ENCODE results near the gene SYNE2.
"Not testable (repeated sequence)": the region's sequence is repeated elsewhere in the genome, so short reads cannot be mapped to it uniquely, and the experiment has no call there.

The SYNE2 gene

DNA sequence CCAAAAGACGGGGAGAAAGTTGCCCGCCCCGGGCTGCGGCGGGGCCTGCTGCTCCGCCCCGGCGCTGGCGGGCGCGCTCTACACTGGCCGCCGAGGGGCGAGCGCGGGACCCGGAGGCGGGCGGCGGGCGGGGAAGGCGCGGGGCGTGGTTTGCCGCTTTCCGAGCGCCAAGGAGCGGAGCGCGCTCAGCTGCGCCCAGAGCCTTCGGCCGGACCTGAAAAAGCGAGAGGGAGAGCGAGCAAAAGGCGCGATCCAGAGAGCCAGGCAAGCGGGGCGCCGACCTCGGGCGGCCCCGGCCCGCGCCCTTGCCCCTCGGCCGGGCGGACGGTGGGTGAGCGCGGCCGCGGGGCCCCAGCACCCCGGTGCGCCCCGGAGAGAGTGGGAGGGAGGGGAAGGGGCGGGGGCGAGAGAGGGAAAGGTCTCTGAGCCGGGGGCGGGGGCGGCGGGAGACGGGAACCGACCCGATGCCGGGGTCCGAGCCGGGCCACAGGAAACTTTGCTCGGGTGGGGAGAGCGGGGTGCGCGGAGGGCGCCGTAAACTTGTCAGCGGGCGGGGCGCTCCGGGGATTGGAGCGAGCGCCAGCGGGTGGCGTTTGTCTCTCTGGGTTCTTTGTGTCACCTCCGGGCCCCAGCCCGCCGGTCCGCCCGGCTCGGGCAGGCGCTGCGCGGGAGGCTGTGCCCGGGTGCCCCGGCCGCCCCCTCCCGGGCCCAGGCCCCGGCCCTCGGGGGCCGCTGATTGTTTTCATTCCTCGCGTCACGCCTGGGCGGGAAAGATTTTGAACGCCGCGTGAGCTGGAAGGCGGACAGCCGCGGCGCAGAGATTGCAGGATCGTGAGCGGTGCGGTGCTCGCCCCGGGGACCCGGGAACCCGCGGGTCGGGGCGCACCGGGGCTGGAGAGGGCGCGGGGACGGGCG is at the start of gene SYNE2:
SYNE2 (plus strand) TSS at position 188 of the 915 bp plus-strand sequence. CDS start 56,145 bp downstream, outside the sequence.
- DNase-seq (ENCODE audit: low read depth): peak; percentile 78

DNA sequence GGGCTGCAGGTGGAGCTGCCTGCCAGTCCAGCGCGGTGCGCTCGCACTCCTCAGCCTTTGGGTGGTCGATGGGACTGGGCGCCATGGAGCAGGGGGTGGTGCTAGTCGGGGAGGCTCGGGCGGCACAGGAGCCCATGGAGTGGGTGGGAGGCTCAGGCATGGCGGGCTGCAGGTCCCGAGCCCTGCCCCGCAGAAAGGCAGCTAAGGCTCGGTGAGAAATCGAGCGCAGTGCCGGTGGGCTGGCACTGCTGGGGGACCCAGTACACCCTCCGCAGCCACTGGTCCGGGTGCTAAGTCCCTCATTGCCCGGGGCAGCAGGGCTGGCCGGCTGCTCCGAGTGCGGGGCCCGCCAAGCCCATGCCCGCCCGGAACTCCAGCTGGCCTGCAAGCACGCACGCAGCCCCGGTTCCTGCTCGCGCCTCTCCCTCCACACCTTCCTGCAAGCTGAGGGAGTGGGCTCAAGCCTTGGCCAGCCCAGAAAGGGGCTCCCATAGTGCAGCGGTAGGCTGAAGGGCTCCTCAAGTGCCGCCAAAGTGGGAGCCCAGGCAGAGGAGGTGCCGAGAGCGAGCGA is 49.5 kb upstream of the SYNE2 start:
- DNase-seq (ENCODE audit: low read depth): not testable (repeated sequence)

DNA sequence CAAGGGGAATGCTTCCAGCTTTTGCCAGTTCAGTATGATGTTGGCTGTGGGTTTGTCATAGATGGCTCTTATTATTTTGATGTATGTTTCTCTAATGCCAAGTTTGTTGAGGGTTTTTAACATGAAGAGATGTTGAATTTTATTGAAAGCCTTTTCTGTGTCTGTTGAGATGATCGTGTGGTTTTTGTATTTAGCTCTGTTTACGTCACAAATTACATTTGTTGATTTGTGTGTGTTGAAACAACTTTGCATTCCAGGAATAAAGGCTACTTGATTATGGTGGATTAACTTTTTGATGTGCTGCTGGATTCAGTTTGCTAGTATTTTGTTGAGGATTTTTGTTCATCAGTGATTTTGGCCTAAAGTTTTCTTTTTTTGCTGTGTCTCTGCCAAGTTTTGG is 46.7 kb upstream of the SYNE2 start:
- not testable (repeated sequence) for DNase-seq (ENCODE audit: low read depth)

DNA sequence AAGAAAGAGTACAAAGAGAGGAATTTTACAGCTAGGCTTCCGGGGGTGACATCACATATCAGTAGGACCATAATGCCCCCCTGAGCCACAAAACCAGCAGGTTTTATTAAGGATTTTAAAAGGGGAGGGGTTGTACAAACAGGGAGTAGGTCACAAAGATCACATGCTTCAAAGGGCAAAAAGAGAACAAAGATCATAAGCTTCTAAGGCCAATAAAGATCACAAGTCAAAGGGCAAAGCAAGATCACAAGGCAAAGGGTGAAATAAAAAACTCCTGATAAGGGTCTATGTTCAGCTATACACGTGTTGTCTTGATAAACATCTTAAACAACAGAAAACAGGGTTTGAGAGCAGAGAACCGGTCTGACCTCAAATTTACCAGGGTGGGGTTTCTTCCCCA is 41.1 kb upstream of the SYNE2 start:
- not testable (repeated sequence) for DNase-seq (ENCODE audit: low read depth)

GRCh38 chr14:63833728-63834127 is 19.1 kb upstream of the SYNE2 start:
- no peak for DNase-seq (ENCODE audit: low read depth)

DNA sequence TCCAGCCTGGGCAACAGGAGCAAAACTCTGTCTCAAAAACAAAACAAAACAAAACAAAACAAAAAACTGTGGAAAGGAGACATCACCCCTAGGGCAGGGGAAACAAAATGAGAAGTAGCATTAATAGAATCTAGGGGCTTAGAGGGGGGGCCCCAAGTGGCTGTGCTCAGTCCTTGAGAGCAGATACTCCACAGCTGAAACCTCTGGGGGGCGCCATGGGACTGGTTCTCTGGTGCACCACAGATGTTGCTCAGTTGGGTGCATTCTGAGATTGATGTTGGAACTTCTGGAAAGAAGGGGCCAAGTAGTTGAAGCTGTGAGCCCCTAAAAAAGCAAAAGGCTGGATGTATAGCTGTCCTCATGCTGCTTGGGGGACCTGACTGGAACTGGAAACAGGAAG is 11.8 kb upstream of the SYNE2 start:
- DNase-seq (ENCODE audit: low read depth): peak; percentile 34

- DNase-seq (ENCODE audit: low read depth): no peak
These were observed 9.0 kb upstream of the SYNE2 start for GRCh38 chr14:63843796-63844195.

DNA sequence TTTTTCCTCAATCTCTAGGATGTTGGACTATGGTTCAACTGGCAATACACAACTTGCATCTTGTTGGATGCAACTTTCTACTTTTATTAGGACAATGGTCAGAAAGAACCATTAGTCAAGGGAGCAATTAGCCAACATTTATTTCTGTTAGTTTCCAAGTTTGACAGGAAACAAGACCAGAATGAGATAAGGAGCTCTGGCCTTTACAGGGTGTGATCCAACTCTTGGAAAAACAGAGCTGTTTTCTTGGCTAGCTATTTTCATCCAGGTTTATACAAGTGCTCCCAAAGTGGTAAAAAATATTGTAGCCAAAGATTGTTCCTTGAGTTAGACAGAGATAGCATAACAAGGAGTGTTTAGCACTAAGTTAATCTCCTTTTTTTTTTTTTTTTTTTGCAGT is 3.9 kb upstream of the SYNE2 start:
- no peak for DNase-seq (ENCODE audit: low read depth)

GRCh38 chr14:63852271-63852816 is 460 bp upstream of the SYNE2 start:
- no peak for DNase-seq (ENCODE audit: low read depth)

DNA sequence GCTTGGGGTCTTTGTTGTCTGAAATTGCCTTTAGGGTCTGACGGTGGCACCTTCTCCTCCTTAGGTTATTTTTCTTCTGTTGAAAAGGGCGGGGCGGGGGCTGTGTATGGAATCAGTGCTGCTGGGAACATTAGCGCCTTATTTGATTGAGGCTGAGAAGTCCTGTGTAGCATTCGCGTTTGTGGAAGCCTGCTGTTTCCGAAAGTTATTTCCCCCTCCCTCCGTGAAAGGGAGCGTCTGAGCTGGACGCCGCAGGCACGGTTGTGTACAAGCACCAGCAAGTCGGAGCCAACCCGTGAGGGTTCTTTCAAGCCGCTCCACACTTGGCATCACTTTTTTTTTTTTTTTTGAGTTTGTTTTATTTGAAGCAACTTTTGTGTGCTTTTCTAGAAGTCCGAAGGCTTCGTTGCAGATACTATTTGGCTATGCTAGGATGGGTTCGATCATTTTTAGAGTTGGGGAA is 1.1 kb downstream of the SYNE2 start:
- DNase-seq (ENCODE audit: low read depth): peak; percentile 37

GRCh38 chr14:63854330-63854729 is 1.5 kb downstream of the SYNE2 start:
- DNase-seq (ENCODE audit: low read depth): no peak

GRCh38 chr14:63855281-63855680 is 2.5 kb downstream of the SYNE2 start:
- no peak for DNase-seq (ENCODE audit: low read depth)

GRCh38 chr14:63857466-63858030 is 4.7 kb downstream of the SYNE2 start:
- DNase-seq (ENCODE audit: low read depth): no peak

DNA sequence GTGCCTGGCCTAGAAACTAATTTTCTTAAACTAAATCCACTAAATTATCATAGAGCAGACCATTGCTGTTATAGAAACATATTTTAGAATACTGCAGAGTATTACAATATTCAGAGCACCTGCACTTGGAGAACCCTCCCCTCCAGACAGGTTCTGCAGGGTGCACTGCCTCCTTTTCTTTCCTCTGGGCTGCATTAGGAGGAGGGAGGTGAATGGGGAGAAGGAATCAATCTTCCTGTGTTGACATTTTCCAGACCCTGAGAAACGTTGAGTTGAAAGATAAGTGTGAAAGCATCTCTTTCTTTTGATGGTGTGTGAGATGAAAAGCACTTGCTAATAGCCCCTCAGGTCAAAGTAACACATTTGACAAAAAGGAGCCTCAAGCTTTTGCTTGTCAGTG is 7.3 kb downstream of the SYNE2 start:
- no peak for DNase-seq (ENCODE audit: low read depth)

GRCh38 chr14:63862163-63862562 is 9.4 kb downstream of the SYNE2 start:
- DNase-seq (ENCODE audit: low read depth): no peak

DNA sequence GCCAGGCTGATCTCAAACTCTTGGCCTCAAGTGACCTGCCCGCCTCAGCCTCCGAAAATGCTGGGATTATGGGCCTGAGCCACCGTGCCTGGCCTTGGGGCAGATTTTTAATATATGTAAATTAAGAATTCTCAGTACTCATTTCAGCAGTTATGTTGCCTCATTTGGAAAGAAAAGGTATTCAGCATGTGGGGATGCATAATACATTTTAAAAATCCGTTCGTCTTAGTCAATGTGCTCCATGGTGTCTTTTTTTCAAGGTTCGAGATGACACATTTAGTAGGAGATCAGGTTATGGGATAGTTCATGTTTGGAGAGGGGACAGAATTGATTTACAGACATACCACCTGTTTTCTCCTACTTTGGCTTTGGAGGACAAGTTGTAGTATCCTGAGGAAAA is 10.2 kb downstream of the SYNE2 start:
- no peak for DNase-seq (ENCODE audit: low read depth)

DNA sequence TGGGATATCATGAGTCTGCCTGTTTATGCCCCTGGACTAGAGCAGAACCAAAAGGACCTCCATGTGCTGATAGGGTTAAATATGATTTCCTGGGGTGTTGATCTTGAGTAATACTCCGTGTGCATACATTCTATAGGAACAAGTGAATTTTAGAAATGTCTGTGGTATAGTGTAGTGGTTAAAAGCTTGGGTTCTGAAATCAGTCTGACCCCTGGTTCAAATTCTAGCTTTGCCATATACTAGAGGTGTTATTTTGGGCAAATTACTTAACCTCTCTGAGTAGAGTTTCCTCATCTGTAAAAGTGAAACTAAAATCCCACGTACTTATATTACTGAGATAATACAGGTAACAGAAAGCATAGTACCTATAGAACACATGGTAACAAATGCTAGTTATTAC is 12.0 kb downstream of the SYNE2 start:
- DNase-seq (ENCODE audit: low read depth): not testable (repeated sequence)

- DNase-seq (ENCODE audit: low read depth): no peak
These were observed 15.4 kb downstream of the SYNE2 start for GRCh38 chr14:63867933-63868921.

- not testable (repeated sequence) for DNase-seq (ENCODE audit: low read depth)
These were observed 17.3 kb downstream of the SYNE2 start for GRCh38 chr14:63869940-63870752.

- DNase-seq (ENCODE audit: low read depth): not testable (repeated sequence)
These were observed 17.9 kb downstream of the SYNE2 start for GRCh38 chr14:63870753-63871037.

GRCh38 chr14:63874223-63874622 is 21.4 kb downstream of the SYNE2 start:
- DNase-seq (ENCODE audit: low read depth): no peak

Measured in activated T-helper 9 cell treated with anti-CD3 and anti-CD28 coated beads, Interleukin-2, amount 50 U/mL, for 16 hours (primary cell).